HL-60 (cell line): Measurements from ENCODE around the gene PCSK2.

Experiments
- DNase-seq, 2 experiments: peaks; one replicate each; pipeline ENCODE4 v3.0.0-alpha.2; 2010 to 2020; ENCODE audit warnings: low read depth in 1 of 2, low spot score in 1 of 2
- H3K27ac ChIP-seq: fragments of 250-450 bp; sonication (Bioruptor Pico); replicated peaks from 2 replicates; pipeline ENCODE4 v1.5.1; 2020; ENCODE audit warnings: mild to moderate bottlenecking, moderate library complexity
- H3K27me3 ChIP-seq: fragments of 250-450 bp; sonication (Bioruptor Pico); 2 replicates; pipeline ENCODE4 v1.5.1; 2021; ENCODE audit warnings: mild to moderate bottlenecking, moderate library complexity; ENCODE audit not compliant: insufficient read depth, poor library complexity, severe bottlenecking
- H3K4me3 ChIP-seq: replicated peaks from 2 replicates; pipeline ENCODE4 v1.5.1; 2011; ENCODE audit warnings: mild to moderate bottlenecking, control low read depth, low read length; ENCODE audit not compliant: insufficient read depth
- CTCF ChIP-seq: IDR thresholded peaks from one replicate; pipeline ENCODE4 v1.5.1; 2011; ENCODE audit warnings: low read length, control low read depth, inconsistent platforms; ENCODE audit not compliant: insufficient read depth
- GABPA ChIP-seq: IDR thresholded peaks from 2 replicates; pipeline ENCODE4 v1.6.1; 2012; ENCODE audit warnings: low read depth
- POLR2AphosphoS5 ChIP-seq: IDR thresholded peaks from 2 replicates; pipeline ENCODE4 v1.6.1; 2012; ENCODE audit warnings: low read depth
- SPI1 ChIP-seq: IDR thresholded peaks from 2 replicates; pipeline ENCODE4 v1.6.1; 2012; ENCODE audit warnings: low read depth, mild to moderate bottlenecking, borderline replicate concordance
- TF ChIP-seq, protein P1 (sequence below): IDR thresholded peaks from 2 replicates; pipeline ENCODE4 v1.6.1; 2012; ENCODE audit warnings: low read depth; ENCODE audit not compliant: insufficient replicate concordance

PCSK2 gene

DNA sequence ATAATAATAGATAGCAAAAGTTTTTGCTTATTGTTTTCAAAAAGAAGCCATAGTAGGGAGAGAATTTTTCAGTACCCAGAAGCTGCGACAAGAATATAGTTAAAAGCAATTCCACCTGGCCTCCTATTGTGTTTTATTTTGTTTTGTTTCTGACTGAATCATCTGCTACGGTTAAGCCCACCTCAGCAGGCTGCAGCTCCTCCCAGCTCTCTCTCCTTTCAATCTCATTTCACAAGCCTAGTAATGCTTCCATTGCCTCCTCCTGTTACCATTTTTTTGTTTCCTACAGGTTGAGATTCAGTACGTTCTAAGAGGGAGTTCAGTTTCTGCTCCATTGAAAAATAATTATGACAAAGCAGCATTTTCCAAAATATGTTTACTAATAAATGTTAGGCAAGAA lies 77.9 kb downstream of the PCSK2 start:
- Histone ChIP-seq H3K27ac (no peak overlapping the region), H3K27me3 (no peaks in the 10 kb centered on the region), H3K4me3 (no peak overlapping the region)
- TF ChIP-seq CTCF (no peak), SPI1 (no peak), POLR2AphosphoS5 (no peak), GABPA (no peak)
- TF ChIP-seq, protein P1, sequence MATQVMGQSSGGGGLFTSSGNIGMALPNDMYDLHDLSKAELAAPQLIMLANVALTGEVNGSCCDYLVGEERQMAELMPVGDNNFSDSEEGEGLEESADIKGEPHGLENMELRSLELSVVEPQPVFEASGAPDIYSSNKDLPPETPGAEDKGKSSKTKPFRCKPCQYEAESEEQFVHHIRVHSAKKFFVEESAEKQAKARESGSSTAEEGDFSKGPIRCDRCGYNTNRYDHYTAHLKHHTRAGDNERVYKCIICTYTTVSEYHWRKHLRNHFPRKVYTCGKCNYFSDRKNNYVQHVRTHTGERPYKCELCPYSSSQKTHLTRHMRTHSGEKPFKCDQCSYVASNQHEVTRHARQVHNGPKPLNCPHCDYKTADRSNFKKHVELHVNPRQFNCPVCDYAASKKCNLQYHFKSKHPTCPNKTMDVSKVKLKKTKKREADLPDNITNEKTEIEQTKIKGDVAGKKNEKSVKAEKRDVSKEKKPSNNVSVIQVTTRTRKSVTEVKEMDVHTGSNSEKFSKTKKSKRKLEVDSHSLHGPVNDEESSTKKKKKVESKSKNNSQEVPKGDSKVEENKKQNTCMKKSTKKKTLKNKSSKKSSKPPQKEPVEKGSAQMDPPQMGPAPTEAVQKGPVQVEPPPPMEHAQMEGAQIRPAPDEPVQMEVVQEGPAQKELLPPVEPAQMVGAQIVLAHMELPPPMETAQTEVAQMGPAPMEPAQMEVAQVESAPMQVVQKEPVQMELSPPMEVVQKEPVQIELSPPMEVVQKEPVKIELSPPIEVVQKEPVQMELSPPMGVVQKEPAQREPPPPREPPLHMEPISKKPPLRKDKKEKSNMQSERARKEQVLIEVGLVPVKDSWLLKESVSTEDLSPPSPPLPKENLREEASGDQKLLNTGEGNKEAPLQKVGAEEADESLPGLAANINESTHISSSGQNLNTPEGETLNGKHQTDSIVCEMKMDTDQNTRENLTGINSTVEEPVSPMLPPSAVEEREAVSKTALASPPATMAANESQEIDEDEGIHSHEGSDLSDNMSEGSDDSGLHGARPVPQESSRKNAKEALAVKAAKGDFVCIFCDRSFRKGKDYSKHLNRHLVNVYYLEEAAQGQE, result no peak
- DNase-seq, result no peak

- H3K27me3 ChIP-seq, result no peaks in the 10 kb centered on the region
- no peak for TF ChIP-seq POLR2AphosphoS5
- TF ChIP-seq CTCF, result no peak
- TF ChIP-seq GABPA, result no peak
- no peak for TF ChIP-seq SPI1
- TF ChIP-seq, protein P1, result no peak
- no peak overlapping the region for H3K27ac ChIP-seq
- no peak for DNase-seq
- H3K4me3 ChIP-seq, result no peak overlapping the region
Measured at GRCh38 chr20:17306427-17306826, 79.6 kb downstream of the PCSK2 start.

- Histone ChIP-seq H3K27ac (no peak overlapping the region), H3K4me3 (no peak overlapping the region), H3K27me3 (peaks cover 14% of the 10 kb centered on the region)
- DNase-seq, result no peak
- TF ChIP-seq, protein P1, result no peak
- TF ChIP-seq POLR2AphosphoS5, result no peak
- no peak for TF ChIP-seq GABPA
- no peak for TF ChIP-seq SPI1
- TF ChIP-seq CTCF, result no peak
Measured at GRCh38 chr20:17314264-17314663, 87.4 kb downstream of the PCSK2 start.
